Loucy (cell line): ENCODE results near the gene TICRR.

Source experiments
- H2AFZ ChIP-seq: fragments of 200-600 bp; sonication (generic); 2 replicates; pipeline ENCODE4 v1.6.0; 2016; ENCODE audit warnings: antibody characterized with exemption, mild to moderate bottlenecking, low read length, moderate library complexity
- H3F3A ChIP-seq: fragments of 200-600 bp; 2 replicates; pipeline ENCODE4 v1.6.0; 2016; ENCODE audit warnings: antibody characterized with exemption, low read depth, mild to moderate bottlenecking
- H3K27me3 ChIP-seq: fragments of 200-600 bp; sonication (generic); 2 replicates; pipeline ENCODE4 v1.6.1; 2014; ENCODE audit warnings: low read length, mild to moderate bottlenecking; ENCODE audit not compliant: insufficient read depth, poor library complexity, severe bottlenecking
- H3K36me3 ChIP-seq: fragments of 200-600 bp; sonication (generic); 2 replicates; pipeline ENCODE4 v1.6.1; 2016; ENCODE audit warnings: low read length; ENCODE audit not compliant: insufficient read depth
- H3K4me1 ChIP-seq: fragments of 200-600 bp; sonication (generic); 2 replicates; pipeline ENCODE4 v1.5.1; 2014; ENCODE audit warnings: low read length, mild to moderate bottlenecking; ENCODE audit not compliant: insufficient read depth, poor library complexity, severe bottlenecking
- H3K4me2 ChIP-seq: fragments of 200-600 bp; sonication (generic); 2 replicates; pipeline ENCODE4 v1.6.0; 2014; ENCODE audit warnings: antibody characterized with exemption, low read length, low read depth, mild to moderate bottlenecking; ENCODE audit not compliant: poor library complexity, severe bottlenecking
- H3K4me3 ChIP-seq: fragments of 200-600 bp; sonication (generic); 2 replicates; pipeline ENCODE4 v1.5.1; 2014; ENCODE audit warnings: low read length, mild to moderate bottlenecking, mixed read lengths; ENCODE audit not compliant: poor library complexity, severe bottlenecking
- H3K79me2 ChIP-seq: fragments of 200-600 bp; sonication (generic); 2 replicates; pipeline ENCODE4 v1.6.1; 2014; ENCODE audit warnings: low read length; ENCODE audit not compliant: insufficient read depth
- H3K9ac ChIP-seq: fragments of 200-600 bp; sonication (generic); 2 replicates; pipeline ENCODE4 v1.6.0; 2014; ENCODE audit warnings: mild to moderate bottlenecking, low read depth, low read length, moderate library complexity; ENCODE audit not compliant: poor library complexity, severe bottlenecking
- H3K9me2 ChIP-seq: fragments of 200-600 bp; sonication (generic); replicated peaks from 2 replicates; pipeline ENCODE4 v1.6.1; 2016; ENCODE audit warnings: low read depth, low read length, mixed read lengths
- H3K9me3 ChIP-seq: fragments of 200-600 bp; sonication (generic); 2 replicates; pipeline ENCODE4 v1.6.1; 2014; ENCODE audit warnings: mild to moderate bottlenecking, antibody characterized with exemption, low read length, low read depth; ENCODE audit not compliant: insufficient read depth
- H4K20me1 ChIP-seq: fragments of 200-600 bp; sonication (generic); 2 replicates; pipeline ENCODE4 v1.6.0; 2014; ENCODE audit warnings: antibody characterized with exemption, low read length, mild to moderate bottlenecking; ENCODE audit not compliant: insufficient read depth, poor library complexity, severe bottlenecking
- EZH2phosphoT487 ChIP-seq: fragments of 200-600 bp; IDR thresholded peaks from 2 replicates; pipeline ENCODE4 v1.6.1; 2018; ENCODE audit warnings: antibody characterized with exemption, mild to moderate bottlenecking, moderate library complexity, borderline replicate concordance
- TF ChIP-seq, protein P1 (sequence below): fragments of 200-600 bp; sonication (generic); conservative IDR thresholded peaks from 2 replicates; pipeline ENCODE4 v1.5.1; 2014; ENCODE audit warnings: mild to moderate bottlenecking, antibody characterized with exemption, low read length

TICRR gene

GRCh38 chr15:89649716-89650115 is 74.4 kb downstream of the TICRR start:
- H3K9me3 ChIP-seq = no peaks in the 10 kb centered on the region
- H3K4me2 ChIP-seq = no peak overlapping the region
- no peaks in the 10 kb centered on the region for H4K20me1 ChIP-seq
- H2AFZ ChIP-seq = no peak overlapping the region
- TF ChIP-seq, protein P1, sequence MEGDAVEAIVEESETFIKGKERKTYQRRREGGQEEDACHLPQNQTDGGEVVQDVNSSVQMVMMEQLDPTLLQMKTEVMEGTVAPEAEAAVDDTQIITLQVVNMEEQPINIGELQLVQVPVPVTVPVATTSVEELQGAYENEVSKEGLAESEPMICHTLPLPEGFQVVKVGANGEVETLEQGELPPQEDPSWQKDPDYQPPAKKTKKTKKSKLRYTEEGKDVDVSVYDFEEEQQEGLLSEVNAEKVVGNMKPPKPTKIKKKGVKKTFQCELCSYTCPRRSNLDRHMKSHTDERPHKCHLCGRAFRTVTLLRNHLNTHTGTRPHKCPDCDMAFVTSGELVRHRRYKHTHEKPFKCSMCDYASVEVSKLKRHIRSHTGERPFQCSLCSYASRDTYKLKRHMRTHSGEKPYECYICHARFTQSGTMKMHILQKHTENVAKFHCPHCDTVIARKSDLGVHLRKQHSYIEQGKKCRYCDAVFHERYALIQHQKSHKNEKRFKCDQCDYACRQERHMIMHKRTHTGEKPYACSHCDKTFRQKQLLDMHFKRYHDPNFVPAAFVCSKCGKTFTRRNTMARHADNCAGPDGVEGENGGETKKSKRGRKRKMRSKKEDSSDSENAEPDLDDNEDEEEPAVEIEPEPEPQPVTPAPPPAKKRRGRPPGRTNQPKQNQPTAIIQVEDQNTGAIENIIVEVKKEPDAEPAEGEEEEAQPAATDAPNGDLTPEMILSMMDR = no peak
- TF ChIP-seq EZH2phosphoT487 = no peak
- H3K79me2 ChIP-seq = no peaks in the 10 kb centered on the region
- H3K9ac ChIP-seq = no peak overlapping the region
- peaks cover 4% of the 10 kb centered on the region for H3K4me1 ChIP-seq
- H3K4me3 ChIP-seq = no peak overlapping the region
- no peaks in the 10 kb centered on the region for H3K27me3 ChIP-seq
- no peaks in the 10 kb centered on the region for H3F3A ChIP-seq
- H3K36me3 ChIP-seq = no peaks in the 10 kb centered on the region
- H3K9me2 ChIP-seq = no peaks in the 10 kb centered on the region

GRCh38 chr15:89652131-89652530 is 76.9 kb downstream of the TICRR start:
- Histone ChIP-seq H3K36me3 (no peaks in the 10 kb centered on the region), H3K79me2 (no peaks in the 10 kb centered on the region), H3K4me3 (no peak overlapping the region), H4K20me1 (no peaks in the 10 kb centered on the region), H3K4me1 (peaks cover 15% of the 10 kb centered on the region), H3K9me2 (no peaks in the 10 kb centered on the region), H3F3A (peaks cover 5% of the 10 kb centered on the region; the same call in 1 of the 2 replicates), H2AFZ (no peak overlapping the region), H3K9ac (no peak overlapping the region), H3K27me3 (no peaks in the 10 kb centered on the region), H3K9me3 (no peaks in the 10 kb centered on the region), H3K4me2 (no peak overlapping the region)
- no peak for TF ChIP-seq EZH2phosphoT487
- TF ChIP-seq, protein P1 = no peak

DNA sequence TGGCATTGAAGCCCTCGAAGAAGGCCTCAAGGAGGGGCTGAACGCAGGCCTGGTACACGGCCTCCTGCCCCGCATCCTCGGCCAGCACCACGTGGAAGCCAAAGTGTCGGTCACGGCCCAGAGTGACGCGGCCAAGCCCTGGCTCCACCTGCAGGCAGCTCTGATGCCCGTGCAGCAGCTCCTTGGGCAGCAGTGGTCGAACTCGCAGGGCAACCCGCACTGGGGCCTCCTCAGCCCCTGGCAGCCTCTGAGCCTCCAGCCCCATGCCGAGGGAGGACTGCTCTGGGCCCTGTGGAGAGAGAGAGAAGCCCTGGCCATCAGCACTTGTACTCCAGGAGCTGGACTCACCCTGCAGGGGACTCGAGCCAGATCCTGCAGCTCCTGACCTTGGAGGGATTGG is 77.4 kb downstream of the TICRR start:
- TF ChIP-seq, protein P1 = no peak
- TF ChIP-seq EZH2phosphoT487 = no peak
- H3K4me1 ChIP-seq = peaks cover 15% of the 10 kb centered on the region
- peaks cover 5% of the 10 kb centered on the region; the same call in 1 of the 2 replicates for H3F3A ChIP-seq
- no peak overlapping the region for H3K9ac ChIP-seq
- no peaks in the 10 kb centered on the region for H3K79me2 ChIP-seq
- H3K9me2 ChIP-seq = no peaks in the 10 kb centered on the region
- H4K20me1 ChIP-seq = no peaks in the 10 kb centered on the region
- no peaks in the 10 kb centered on the region for H3K27me3 ChIP-seq
- no peak overlapping the region for H3K4me2 ChIP-seq
- no peak overlapping the region for H3K4me3 ChIP-seq
- H3K36me3 ChIP-seq = no peaks in the 10 kb centered on the region
- no peak overlapping the region for H2AFZ ChIP-seq
- H3K9me3 ChIP-seq = no peaks in the 10 kb centered on the region
